ENCODE data around the gene ST8SIA6. TPM values are rescaled to one million over a fixed set of nuclear protein-coding genes. Genes with fewer than 3 reads are reported as not detected.

ST8SIA6 gene
- total RNA-seq, 1 experiment from 2014 or later = 1.3 TPM

GRCh38 chr10:17415046-17415658, 39.2 kb downstream of the ST8SIA6 start (continued):
- no peak for TF ChIP-seq ZBTB33 (IDR thresholded peaks at IDR 0.05; ENCODE audit: extremely low read depth, insufficient replicate concordance, low read length)
- TF ChIP-seq CBX3 (IDR thresholded peaks at IDR 0.05; ENCODE audit: low read depth) = no peak
- TF ChIP-seq EZH2 (IDR thresholded peaks at IDR 0.05) = no peak

GRCh38 chr10:17414484-17414883, 39.9 kb downstream of the ST8SIA6 start:
- DNase-seq (ENCODE audit: low read depth, low spot score) (no peak), ATAC-seq (no peak)
- Histone ChIP-seq H3K9me2 (ENCODE audit: insufficient read depth) (no peaks in the 10 kb centered on the region), H3K9me3 (ENCODE audit: control insufficient read depth in 1 of 2, insufficient read depth in 1 of 2, low read depth in 1 of 2, low read length in 2 of 2) (no peaks in the 10 kb centered on the region), H3K27me3 (ENCODE audit: insufficient read depth, low read length) (no peaks in the 10 kb centered on the region), H3K27ac (ENCODE audit: low read depth, low read length) (no peak overlapping the region), H3K4me3 (replicated peaks in 1 of 2; ENCODE audit: low read depth in 1 of 2, low read length in 2 of 2) (no peak overlapping the region), H3K36me3 (ENCODE audit: control insufficient read depth in 1 of 2, insufficient read depth in 2 of 2, low read length in 2 of 2) (no peaks in the 10 kb centered on the region), H3K4me2 (ENCODE audit: low read length) (no peak overlapping the region), H4K20me1 (ENCODE audit: insufficient read depth) (no peaks in the 10 kb centered on the region), H3K79me2 (ENCODE audit: insufficient read depth, low read length) (no peaks in the 10 kb centered on the region), H3K4me1 (ENCODE audit: control insufficient read depth in 1 of 2, insufficient read depth in 2 of 2, low read length in 2 of 2) (peaks cover 0 to 6% of the 10 kb centered on the region in 2 experiments; a peak in 1 of 4 replicates), H3K9ac (ENCODE audit: low read length) (no peak overlapping the region), H2AFZ (ENCODE audit: low read depth, low read length, poor library complexity, severe bottlenecking) (no peak overlapping the region)
- ChIA-PET RAD21 (ENCODE audit: low non-redundant PET in 1 of 2, low total read pairs in 2 of 2, uncharacterized antibody in 2 of 2, unreplicated experiment in 2 of 2) (no interaction called here), CTCF (no interaction called here), POLR2A (no interaction called here)
- intact Hi-C loops (cut with micrococcal nuclease) = no loop called here
- BruUV-seq (replicated peaks) = no TSS peak
- TF ChIP-seq YY1 (IDR thresholded peaks at IDR 0.05; ENCODE audit: extremely low read depth, insufficient replicate concordance, low read depth, low read length) (no peak), ZBTB33 (IDR thresholded peaks at IDR 0.05; ENCODE audit: extremely low read depth, insufficient replicate concordance, low read length) (no peak), TCF7L2 (IDR thresholded peaks at IDR 0.05; ENCODE audit: borderline replicate concordance, extremely low read depth, insufficient read depth, insufficient read length) (no peak), SIN3A (IDR thresholded peaks at IDR 0.05; ENCODE audit: low read depth) (no peak), ZNF274 (IDR thresholded peaks at IDR 0.05; ENCODE audit: low read depth, low read length) (no peak), CEBPB (IDR thresholded peaks at IDR 0.05; ENCODE audit: low read depth) (no peak), SRF (IDR thresholded peaks at IDR 0.05; ENCODE audit: low read depth) (no peak), EZH2phosphoT487 (IDR thresholded peaks at IDR 0.05; ENCODE audit: borderline replicate concordance) (no peak), ATF3 (IDR thresholded peaks at IDR 0.05) (no peak), FOSL1 (IDR thresholded peaks at IDR 0.05; ENCODE audit: low read depth) (no peak), REST (IDR thresholded peaks at IDR 0.05; ENCODE audit: low read depth) (no peak), CBX3 (IDR thresholded peaks at IDR 0.05; ENCODE audit: low read depth) (no peak), EZH2 (IDR thresholded peaks at IDR 0.05) (no peak), JUND (IDR thresholded peaks at IDR 0.05) (no peak), MAX (IDR thresholded peaks at IDR 0.05) (no peak), SP1 (IDR thresholded peaks at IDR 0.05; ENCODE audit: low read depth) (no peak), RAD21 (IDR thresholded peaks at IDR 0.05; ENCODE audit: low read depth) (no peak), ELF1 (IDR thresholded peaks at IDR 0.05; ENCODE audit: borderline replicate concordance, low read depth) (no peak)

Measured in HCT116 (cell line).